Activated T-cell treated with anti-CD3 and anti-CD28 coated beads, Interleukin-2, amount 50 U/mL, for 72 hours (primary cell): ENCODE data around the gene TSPEAR. TPM values are rescaled to one million over a fixed set of nuclear protein-coding genes. Genes with fewer than 3 reads are reported as not detected.
"Not testable (repeated sequence)": the region's sequence is repeated elsewhere in the genome, so short reads cannot be mapped to it uniquely, and the experiment has no call there.

Experiments
- ATAC-seq, 2 donors: fragments of 150-1000 bp; cut with Tn5 transposase; replicated peaks in 1 of 2; 2 replicates each; pipeline ENCODE4 v1.10.0; 2021; ENCODE audit warnings: moderate library complexity in 2 of 2, mild to moderate bottlenecking in 1 of 2
- DNase-seq, 2 donors: peaks; one replicate each; pipeline ENCODE4 v3.0.0; 2021 to 2022; ENCODE audit warnings: mixed read lengths in 1 of 2
- H3K27ac Mint-ChIP-seq: one replicate; pipeline ENCODE4 v1.8.0; 2022; ENCODE audit warnings: mild to moderate bottlenecking, moderate library complexity, mixed read lengths
- H3K27me3 Mint-ChIP-seq: one replicate; pipeline ENCODE4 v1.8.0; 2022; ENCODE audit warnings: low read depth, mixed read lengths
- H3K36me3 Mint-ChIP-seq, 2 donors: one replicate each; pipeline ENCODE4 v1.8.0; 2022; ENCODE audit warnings: mixed read lengths in 2 of 2, mild to moderate bottlenecking in 1 of 2; ENCODE audit not compliant: insufficient read depth in 2 of 2
- H3K4me1 Mint-ChIP-seq: one replicate; pipeline ENCODE4 v1.8.0; 2022; ENCODE audit warnings: low read depth, mixed read lengths
- H3K4me3 Mint-ChIP-seq, 2 donors: one replicate each; pipeline ENCODE4 v1.8.0; 2022; ENCODE audit warnings: mild to moderate bottlenecking in 2 of 2, mixed read lengths in 2 of 2, moderate library complexity in 2 of 2
- H3K9me3 Mint-ChIP-seq, 2 donors: one replicate each; pipeline ENCODE4 v1.8.0; 2022; ENCODE audit warnings: mixed read lengths in 2 of 2
- total RNA-seq, 2 donors: library from RNA; stranded (reverse); gene quantifications; one replicate each; pipeline ENCODE4 v1.2.3, GENCODE V29; 2022

The TSPEAR gene
- total RNA-seq, 2 donors from 2014 or later, result not detected

DNA sequence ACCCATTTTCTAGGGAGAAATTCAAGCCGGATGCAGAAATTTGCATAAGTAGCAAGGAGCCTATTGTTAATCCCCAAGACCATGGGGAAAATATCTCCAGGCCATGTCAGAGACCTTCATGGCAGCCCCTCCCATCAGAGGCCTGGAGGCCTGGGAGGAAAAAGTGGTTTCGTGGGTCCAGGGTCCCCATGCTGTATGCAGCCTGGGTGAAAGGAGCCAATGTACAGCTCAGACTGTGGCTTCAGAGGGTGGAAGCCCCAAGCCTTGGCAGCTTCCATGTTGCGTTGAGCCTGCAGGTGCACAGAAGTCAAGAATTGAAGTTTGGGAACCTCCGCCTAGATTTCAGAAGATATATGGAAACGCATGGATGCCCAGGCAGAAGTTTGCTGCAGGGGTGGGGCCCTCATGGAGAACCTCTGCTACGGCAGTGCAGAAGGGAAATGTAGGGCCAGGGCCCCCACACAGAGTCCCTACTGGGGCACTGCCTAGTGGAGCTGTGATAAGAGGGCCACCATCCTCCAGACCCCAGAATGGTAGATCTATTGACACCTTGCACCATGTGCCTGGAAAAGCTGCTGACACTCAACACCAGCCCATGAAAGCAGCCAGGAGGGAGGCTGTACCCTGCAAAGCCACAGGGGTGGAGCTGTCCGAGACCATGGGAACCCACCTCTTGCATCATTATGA, 101.1 kb downstream of the TSPEAR start:
- not testable (repeated sequence) for H3K27me3 Mint-ChIP-seq, ATAC-seq, H3K27ac Mint-ChIP-seq, DNase-seq, H3K4me1 Mint-ChIP-seq, H3K4me3 Mint-ChIP-seq
- peaks cover 9 to 12% of the 10 kb centered on the region in 2 donors for H3K9me3 Mint-ChIP-seq
- H3K36me3 Mint-ChIP-seq, result peaks cover 10 to 13% of the 10 kb centered on the region in 2 donors

DNA sequence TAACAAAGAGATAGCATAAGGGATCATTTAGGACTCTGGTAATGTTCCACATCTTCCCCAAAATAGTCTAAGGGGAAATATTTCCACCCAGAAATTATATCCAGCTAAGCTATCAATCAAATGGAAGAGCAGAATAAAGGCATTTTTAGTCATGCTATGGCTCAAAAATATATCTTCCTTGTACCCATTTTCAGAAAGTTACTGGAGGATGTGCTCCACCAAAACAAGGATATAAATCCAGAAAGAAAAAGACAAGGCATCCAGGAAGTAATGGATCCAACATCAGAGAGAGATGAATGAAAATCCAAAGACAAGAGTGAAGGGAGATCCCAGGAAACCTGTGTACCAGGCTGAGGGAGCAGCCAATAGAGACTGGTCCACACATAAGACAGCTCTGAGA, 102.2 kb downstream of the TSPEAR start:
- peaks cover 10 to 13% of the 10 kb centered on the region in 2 donors for H3K36me3 Mint-ChIP-seq
- H3K27ac Mint-ChIP-seq, result no peak overlapping the region
- no peaks in the 10 kb centered on the region for H3K27me3 Mint-ChIP-seq
- no peak overlapping the region for H3K4me3 Mint-ChIP-seq
- DNase-seq (no peak), ATAC-seq (no peak)
- H3K9me3 Mint-ChIP-seq, result peaks cover 9 to 14% of the 10 kb centered on the region in 2 donors
- no peaks in the 10 kb centered on the region for H3K4me1 Mint-ChIP-seq

DNA sequence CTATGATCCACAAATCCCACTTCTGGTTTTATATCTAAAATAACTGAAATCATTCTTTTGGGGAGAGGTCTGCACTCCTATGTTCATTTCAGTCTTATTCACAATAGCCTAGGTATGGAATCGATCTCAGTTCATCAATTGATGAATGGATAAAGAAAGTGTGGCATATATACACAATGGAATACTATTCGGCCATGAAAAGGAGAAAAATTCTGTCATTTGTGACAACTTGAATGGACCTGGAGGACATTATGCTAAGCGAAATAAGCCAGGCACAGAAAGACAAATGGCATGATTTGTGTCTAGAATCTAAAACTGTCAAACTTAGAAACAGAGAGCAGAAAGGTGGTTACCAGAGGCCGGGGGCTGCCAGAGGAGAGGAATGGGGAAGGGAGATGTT, 104.9 kb downstream of the TSPEAR start:
- Mint-ChIP-seq H3K27me3 (no peaks in the 10 kb centered on the region), H3K4me1 (no peaks in the 10 kb centered on the region), H3K4me3 (no peak overlapping the region), H3K9me3 (peaks cover 9 to 14% of the 10 kb centered on the region in 2 donors), H3K36me3 (peaks cover 8 to 13% of the 10 kb centered on the region in 2 donors), H3K27ac (no peak overlapping the region)
- ATAC-seq (no peak), DNase-seq (no peak)

DNA sequence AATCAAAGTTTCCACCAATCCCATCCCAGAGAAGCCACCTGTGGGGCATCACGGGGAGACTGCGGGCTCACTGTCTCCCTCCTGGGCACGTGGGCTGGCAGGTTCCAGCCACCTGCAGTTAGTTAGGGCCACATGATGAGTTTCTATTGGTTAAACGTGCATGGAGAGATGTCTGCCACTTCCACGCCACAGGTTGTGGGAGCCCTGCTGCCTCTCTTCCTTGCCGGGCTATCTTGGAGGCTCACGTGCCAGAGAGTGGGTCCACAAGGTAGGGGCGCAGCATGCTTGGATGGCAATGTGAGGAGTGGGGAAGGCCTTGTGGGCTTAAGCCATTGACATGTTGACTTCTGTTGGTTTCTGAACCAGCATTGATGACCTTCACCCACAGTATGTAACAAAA, 107.5 kb downstream of the TSPEAR start:
- Mint-ChIP-seq H3K9me3 (peaks cover 1 to 6% of the 10 kb centered on the region in 2 donors), H3K4me3 (no peak overlapping the region), H3K27ac (no peak overlapping the region), H3K36me3 (peaks cover under 1 to 3% of the 10 kb centered on the region in 2 donors), H3K4me1 (no peaks in the 10 kb centered on the region), H3K27me3 (no peaks in the 10 kb centered on the region)
- DNase-seq (no peak), ATAC-seq (no peak)

DNA sequence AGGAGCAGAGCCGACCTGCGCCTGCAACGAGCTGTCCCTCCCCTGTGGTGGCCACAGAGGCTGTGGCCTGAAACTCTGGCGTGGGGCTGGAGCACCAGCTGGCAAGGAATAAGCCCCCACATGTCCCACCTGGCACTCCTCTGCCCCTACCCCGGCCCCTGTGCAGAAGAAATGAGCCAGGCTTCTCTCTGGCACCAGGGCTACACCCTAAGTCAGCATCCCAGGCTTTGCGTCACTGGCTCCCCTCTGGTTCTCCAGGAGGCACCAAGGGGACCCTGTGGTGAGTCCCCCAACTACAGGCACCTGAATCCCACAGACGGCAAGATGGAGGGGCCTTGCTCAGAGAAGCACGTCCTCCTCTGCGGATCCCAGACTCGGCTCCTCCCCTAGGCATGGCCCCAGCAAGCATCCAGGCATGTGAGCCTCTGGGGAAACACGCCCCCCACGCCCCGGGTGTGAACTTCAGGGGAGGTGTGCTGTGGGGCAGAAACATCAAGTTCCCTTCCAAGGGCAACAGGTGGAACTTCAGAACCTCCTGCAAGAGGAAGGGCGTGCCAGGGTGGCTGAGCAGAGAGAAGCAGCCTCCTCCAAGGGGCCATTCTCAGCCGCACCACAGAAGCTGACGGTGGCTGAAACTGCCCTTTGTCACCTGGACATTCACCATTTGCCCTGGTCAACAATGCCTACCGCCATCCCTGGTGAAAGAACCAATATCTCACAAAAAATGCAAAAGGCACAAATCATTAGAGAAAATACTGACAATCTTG, 108.1 kb downstream of the TSPEAR start:
- Mint-ChIP-seq H3K27ac (no peak overlapping the region), H3K4me1 (no peaks in the 10 kb centered on the region), H3K27me3 (no peaks in the 10 kb centered on the region), H3K4me3 (no peak overlapping the region), H3K36me3 (peaks cover 0 to 2% of the 10 kb centered on the region in 2 donors), H3K9me3 (peaks cover 0 to 6% of the 10 kb centered on the region in 2 donors)
- no peak for DNase-seq
- ATAC-seq, result no peak

DNA sequence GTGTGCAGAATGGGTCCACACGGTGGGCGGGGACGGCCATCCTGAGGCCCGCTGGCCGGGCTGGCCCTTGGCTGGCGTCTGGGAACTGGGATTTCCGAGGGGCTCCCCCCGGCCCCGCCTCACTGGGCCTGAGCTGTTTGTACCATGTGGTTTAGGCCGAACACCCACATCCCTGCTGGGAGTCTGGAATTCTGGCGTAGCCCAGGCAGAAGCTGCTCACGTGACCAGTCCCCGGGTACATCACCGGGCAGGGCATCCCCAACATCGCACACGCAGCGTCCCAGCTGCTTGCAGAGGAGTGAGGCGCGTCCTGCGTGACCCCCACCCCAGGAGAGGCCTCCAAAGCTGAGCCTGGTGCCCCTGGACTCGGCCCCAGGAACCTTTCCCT, 108.9 kb downstream of the TSPEAR start:
- ATAC-seq, result no peak
- H3K4me1 Mint-ChIP-seq, result no peaks in the 10 kb centered on the region
- H3K9me3 Mint-ChIP-seq, result peaks cover 1 to 6% of the 10 kb centered on the region in 2 donors
- no peak for DNase-seq
- no peak overlapping the region for H3K27ac Mint-ChIP-seq
- H3K4me3 Mint-ChIP-seq, result no peak overlapping the region
- H3K36me3 Mint-ChIP-seq, result peaks cover 0 to 2% of the 10 kb centered on the region in 2 donors
- no peaks in the 10 kb centered on the region for H3K27me3 Mint-ChIP-seq

DNA sequence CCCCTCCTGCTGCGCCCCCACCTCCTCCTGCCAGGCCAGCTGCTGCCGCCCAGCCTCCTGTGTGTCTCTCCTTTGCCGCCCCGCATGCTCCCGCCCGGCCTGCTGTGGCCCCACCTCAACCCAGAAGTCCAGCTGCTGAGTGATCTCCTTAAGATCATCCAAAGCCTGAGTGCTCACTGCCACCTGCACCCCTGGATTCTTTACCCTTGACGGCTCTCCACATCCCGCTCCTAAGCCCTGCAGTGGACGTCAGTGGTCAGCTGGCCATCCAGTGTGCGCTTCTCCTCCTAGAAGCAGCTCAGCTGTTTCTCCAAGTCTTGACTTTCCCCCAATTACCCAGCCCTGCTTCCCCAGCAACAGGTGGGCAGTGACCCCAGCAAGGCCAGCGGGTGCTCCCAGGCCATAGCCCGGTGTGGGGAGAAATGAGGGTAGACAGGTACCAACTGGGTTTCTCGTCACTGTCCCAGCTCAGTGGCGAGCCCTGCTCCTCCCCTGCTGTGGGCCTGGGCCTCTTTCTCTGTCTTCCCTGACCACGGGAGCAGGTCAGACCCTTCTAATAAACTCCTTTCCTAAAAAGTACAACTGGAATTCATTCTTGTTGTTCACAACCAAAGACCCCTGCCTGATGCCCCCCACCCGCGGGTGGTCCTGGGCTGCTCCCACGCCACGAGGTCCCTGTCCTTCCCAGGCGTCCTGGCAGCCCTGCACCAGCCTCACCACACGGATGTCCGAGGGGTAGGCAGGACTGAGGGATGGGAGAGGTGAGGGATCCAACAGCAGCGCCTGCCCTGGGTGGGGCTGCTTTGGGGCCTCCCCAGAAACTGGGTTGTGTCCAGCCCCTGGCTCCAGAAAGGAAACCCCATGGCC, 109.5 kb downstream of the TSPEAR start:
- H3K27me3 Mint-ChIP-seq, result no peaks in the 10 kb centered on the region
- H3K4me1 Mint-ChIP-seq, result no peaks in the 10 kb centered on the region
- H3K36me3 Mint-ChIP-seq, result peaks cover 0 to 2% of the 10 kb centered on the region in 2 donors
- no peak for ATAC-seq
- H3K27ac Mint-ChIP-seq, result no peak overlapping the region
- H3K9me3 Mint-ChIP-seq, result peaks cover 1 to 6% of the 10 kb centered on the region in 2 donors
- DNase-seq, result no peak
- H3K4me3 Mint-ChIP-seq, result no peak overlapping the region

DNA sequence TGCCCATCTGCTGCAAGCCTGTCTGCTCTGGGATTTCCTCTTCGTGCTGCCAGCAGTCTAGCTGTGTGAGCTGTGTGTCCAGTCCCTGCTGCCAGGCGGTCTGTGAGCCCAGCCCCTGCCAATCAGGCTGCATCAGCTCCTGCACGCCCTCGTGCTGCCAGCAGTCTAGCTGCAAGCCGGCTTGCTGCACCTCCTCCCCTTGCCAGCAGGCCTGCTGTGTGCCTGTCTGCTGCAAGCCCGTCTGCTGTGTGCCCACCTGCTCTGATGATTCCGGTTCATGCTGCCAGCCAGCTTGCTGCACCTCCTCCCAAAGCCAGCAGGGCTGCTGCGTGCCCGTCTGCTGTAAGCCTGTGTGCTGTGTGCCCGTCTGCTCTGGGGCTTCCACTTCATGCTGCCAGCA, 110.3 kb downstream of the TSPEAR start:
- not testable (repeated sequence) for H3K27ac Mint-ChIP-seq, H3K36me3 Mint-ChIP-seq, H3K4me1 Mint-ChIP-seq, ATAC-seq, H3K9me3 Mint-ChIP-seq, H3K4me3 Mint-ChIP-seq, DNase-seq, H3K27me3 Mint-ChIP-seq

DNA sequence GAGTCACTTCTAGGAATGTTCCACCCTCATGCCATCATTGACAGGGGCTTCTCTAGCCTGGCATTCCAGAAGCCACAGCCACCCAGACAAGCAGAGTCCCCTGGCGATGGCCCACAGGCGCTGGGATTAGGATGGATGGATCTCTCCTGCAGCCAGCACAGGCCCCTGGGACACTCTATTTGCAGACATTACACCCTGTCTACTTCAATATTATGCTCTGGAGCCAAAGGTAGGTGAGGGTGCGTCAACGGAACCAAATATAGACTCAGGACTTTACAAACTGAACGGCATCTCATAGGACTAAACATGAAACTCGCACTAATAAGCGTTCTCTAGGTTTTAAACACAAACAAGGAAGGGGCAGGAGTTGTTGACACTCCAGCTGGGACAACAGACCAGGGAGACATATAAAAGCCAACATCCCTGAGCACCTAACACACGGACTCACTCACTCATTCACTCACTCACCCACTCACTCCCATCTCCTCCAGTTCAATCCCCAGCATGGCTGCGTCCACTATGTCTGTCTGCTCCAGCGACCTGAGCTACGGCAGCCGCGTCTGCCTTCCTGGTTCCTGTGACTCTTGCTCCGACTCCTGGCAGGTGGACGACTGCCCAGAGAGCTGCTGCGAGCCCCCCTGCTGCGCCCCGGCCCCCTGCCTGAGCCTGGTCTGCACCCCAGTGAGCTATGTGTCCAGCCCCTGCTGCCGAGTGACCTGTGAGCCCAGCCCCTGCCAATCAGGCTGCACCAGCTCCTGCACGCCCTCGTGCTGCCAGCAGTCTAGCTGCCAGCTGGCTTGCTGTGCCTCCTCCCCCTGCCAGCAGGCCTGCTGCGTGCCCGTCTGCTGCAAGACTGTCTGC, 111.0 kb downstream of the TSPEAR start, which contains the start of gene KRTAP10-7:
KRTAP10-7 (plus strand) TSS at position 480 of the 861 bp plus-strand sequence; CDS start at position 505, 25 bp downstream.
- H3K27ac Mint-ChIP-seq, H3K27me3 Mint-ChIP-seq, ATAC-seq, H3K9me3 Mint-ChIP-seq, DNase-seq, H3K4me3 Mint-ChIP-seq, H3K4me1 Mint-ChIP-seq, H3K36me3 Mint-ChIP-seq: not testable (repeated sequence)

DNA sequence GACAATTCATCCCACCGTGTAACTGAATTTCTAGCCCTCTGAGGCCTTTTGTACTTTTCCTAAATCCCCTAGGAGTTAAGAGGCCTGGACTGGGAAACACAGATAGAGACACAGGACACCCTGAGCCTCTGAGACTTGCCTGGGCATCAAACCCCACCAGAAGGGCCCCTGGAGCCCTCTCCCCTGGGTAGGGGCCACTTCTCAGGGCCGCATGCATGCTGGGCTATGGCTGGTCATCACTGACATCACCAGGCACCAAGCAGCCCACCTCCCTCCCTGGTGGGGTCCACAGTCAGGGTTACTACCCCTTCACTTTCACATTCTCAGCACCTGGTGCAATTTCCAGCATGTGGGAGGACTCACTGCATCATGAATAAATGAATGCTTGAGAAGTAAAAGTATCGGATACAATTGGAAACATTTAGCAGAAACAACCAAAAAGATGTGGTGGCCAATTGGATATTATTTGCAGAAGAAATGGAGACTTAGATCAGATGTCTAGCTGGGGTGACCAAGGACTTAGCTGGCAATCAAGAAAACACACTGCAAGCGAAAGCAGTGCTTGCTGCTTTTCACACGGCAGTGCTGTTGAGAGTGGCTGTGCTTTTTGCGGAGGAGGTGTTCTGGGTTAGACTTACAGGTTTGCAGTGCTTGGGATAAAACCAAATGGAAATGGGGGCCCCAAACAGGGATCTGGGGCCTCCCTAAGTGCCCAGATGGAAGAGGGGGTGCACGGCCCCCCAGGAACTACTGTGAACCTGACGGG, 111.9 kb downstream of the TSPEAR start:
- DNase-seq (no peak), ATAC-seq (no peak)
- no peak overlapping the region for H3K4me3 Mint-ChIP-seq
- peaks cover 1 to 3% of the 10 kb centered on the region in 2 donors for H3K9me3 Mint-ChIP-seq
- no peaks in the 10 kb centered on the region for H3K27me3 Mint-ChIP-seq
- H3K36me3 Mint-ChIP-seq, result peaks cover 0 to 2% of the 10 kb centered on the region in 2 donors
- H3K4me1 Mint-ChIP-seq, result no peaks in the 10 kb centered on the region
- no peak overlapping the region for H3K27ac Mint-ChIP-seq

DNA sequence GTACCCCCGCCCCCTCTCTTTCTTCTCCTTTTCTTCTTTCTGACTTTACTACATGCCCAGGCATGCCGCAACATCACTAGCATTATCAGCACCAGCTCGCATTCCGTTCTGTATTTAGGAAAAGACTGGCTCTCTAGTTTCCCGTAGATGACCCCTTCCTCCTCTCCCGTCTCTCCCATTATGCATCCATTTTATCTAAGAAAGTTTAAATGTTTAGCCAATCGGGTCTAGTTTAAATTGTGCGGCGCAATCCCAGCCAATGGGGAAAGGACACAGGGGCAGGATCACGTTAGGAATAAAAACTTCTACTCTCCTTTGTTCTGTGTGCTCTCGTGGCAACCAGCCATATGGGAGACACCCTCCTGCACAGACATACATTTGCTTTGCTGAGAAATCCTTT, 113.3 kb downstream of the TSPEAR start:
- H3K4me3 Mint-ChIP-seq, result no peak overlapping the region
- H3K36me3 Mint-ChIP-seq, result peaks cover 0 to 2% of the 10 kb centered on the region in 2 donors
- no peaks in the 10 kb centered on the region for H3K27me3 Mint-ChIP-seq
- H3K27ac Mint-ChIP-seq, result no peak overlapping the region
- no peak for ATAC-seq
- no peaks in the 10 kb centered on the region for H3K4me1 Mint-ChIP-seq
- no peak for DNase-seq
- peaks cover 1 to 3% of the 10 kb centered on the region in 2 donors for H3K9me3 Mint-ChIP-seq
